K562 (cell line): ENCODE data around the gene S100A2. TPM values are rescaled to one million over a fixed set of nuclear protein-coding genes. Genes with fewer than 3 reads are reported as not detected.

Experiments
- ATF7 ChIP-seq: fragments of 450-650 bp; IDR thresholded peaks from 2 replicates; pipeline ENCODE4 v1.7.1; 2014; ENCODE audit warnings: mild to moderate bottlenecking, moderate library complexity
- CHCHD3 ChIP-seq: fragments of 250-450 bp; sonication (Bioruptor Pico); IDR thresholded peaks from 2 replicates; pipeline ENCODE4 v2.1.2; 2022; ENCODE audit warnings: mild to moderate bottlenecking
- FOXM1 ChIP-seq, 2 experiments: fragments of 450-650 bp in 1 of 2; sonication (generic) in 1 of 2; formaldehyde crosslinking in 1 of 2; IDR thresholded peaks; 2 replicates each; pipeline versions ENCODE4 v1.6.1 to v1.9.0; 2017 to 2022; ENCODE audit warnings: low read depth in 2 of 2, mild to moderate bottlenecking in 2 of 2, missing genetic modification reagents in 1 of 2, moderate library complexity in 1 of 2
- LCOR ChIP-seq: sonication (generic); formaldehyde crosslinking; IDR thresholded peaks from 2 replicates; pipeline ENCODE4 v1.8.0; 2022; ENCODE audit warnings: mild to moderate bottlenecking, missing genetic modification reagents
- NFXL1 ChIP-seq: fragments of 450-650 bp; formaldehyde crosslinking; IDR thresholded peaks from 2 replicates; pipeline ENCODE4 v1.4.0; 2021; ENCODE audit warnings: mild to moderate bottlenecking
- POU5F1 ChIP-seq: fragments of 150-350 bp; IDR thresholded peaks from 2 replicates; pipeline ENCODE4 v1.6.1; 2014; ENCODE audit warnings: borderline replicate concordance, low read length, low read depth, mild to moderate bottlenecking; ENCODE audit not compliant: partially characterized antibody
- TAL1 ChIP-seq: fragments of 450-650 bp; IDR thresholded peaks from 2 replicates; pipeline ENCODE4 v1.6.1; 2016; ENCODE audit warnings: mild to moderate bottlenecking
- ZNF165 ChIP-seq: fragments of 250-450 bp; sonication (Bioruptor Pico); IDR thresholded peaks from 2 replicates; pipeline ENCODE4 v1.4.0; 2020; ENCODE audit warnings: borderline replicate concordance
- polyA plus RNA-seq, 8 experiments: library from polyadenylated mRNA; depleted of rRNA in 4 of 8; stranded (reverse) in 5 of 8; unstranded in 3 of 8; fragments of >200 nt; fragmentation: Nextera tagmentation in 2 of 8; fragmentation: Illumina TruSeq in 1 of 8; extraction: Ambion mirVana in 2 of 8; extraction: Trizol in 1 of 8; gene quantifications; 2 replicates each; pipeline versions ENCODE4 v1.2.1 to v1.2.3, GENCODE V29; 2011 to 2014; ENCODE audit warnings: inconsistent platforms in 1 of 8, missing spikeins in 1 of 8
- total RNA-seq, 7 experiments: library from RNA; depleted of rRNA in 6 of 7; stranded (reverse); fragments of >200 nt in 6 of 7; fragmentation: Illumina TruSeq in 2 of 7; extraction: Trizol in 2 of 7; gene quantifications; 2 replicates each; pipeline versions ENCODE4 v1.2.1 to v1.2.3, GENCODE V29; 2011 to 2021; ENCODE audit warnings: low replicate concordance in 1 of 7
- TF ChIP-seq, protein P1 (sequence below), 2 experiments: fragments of 150-350 bp in 1 of 2; IDR thresholded peaks; 2 replicates each; pipeline ENCODE4 v1.6.1; 2012 to 2016; ENCODE audit warnings: low read depth in 2 of 2, low read length in 2 of 2, mild to moderate bottlenecking in 1 of 2, moderate library complexity in 1 of 2
- TF ChIP-seq, protein P2 (sequence below): sonication (generic); formaldehyde crosslinking; IDR thresholded peaks from 2 replicates; pipeline ENCODE4 v1.8.0; 2022; ENCODE audit warnings: missing genetic modification reagents, mild to moderate bottlenecking, borderline replicate concordance
- TF ChIP-seq, protein P3 (sequence below): IDR thresholded peaks from 2 replicates; pipeline ENCODE4 v1.6.1; 2012; ENCODE audit warnings: low read depth, low read length, improper control_type of control experiment, borderline replicate concordance

S100A2 gene
- total and polyA plus RNA-seq, 9 of the 15 experiments (the other 6 are each of a cell fraction or from before 2014, with no cell fraction given), result 0.28 to 0.65 (median 0.44) TPM; not detected in 4

DNA sequence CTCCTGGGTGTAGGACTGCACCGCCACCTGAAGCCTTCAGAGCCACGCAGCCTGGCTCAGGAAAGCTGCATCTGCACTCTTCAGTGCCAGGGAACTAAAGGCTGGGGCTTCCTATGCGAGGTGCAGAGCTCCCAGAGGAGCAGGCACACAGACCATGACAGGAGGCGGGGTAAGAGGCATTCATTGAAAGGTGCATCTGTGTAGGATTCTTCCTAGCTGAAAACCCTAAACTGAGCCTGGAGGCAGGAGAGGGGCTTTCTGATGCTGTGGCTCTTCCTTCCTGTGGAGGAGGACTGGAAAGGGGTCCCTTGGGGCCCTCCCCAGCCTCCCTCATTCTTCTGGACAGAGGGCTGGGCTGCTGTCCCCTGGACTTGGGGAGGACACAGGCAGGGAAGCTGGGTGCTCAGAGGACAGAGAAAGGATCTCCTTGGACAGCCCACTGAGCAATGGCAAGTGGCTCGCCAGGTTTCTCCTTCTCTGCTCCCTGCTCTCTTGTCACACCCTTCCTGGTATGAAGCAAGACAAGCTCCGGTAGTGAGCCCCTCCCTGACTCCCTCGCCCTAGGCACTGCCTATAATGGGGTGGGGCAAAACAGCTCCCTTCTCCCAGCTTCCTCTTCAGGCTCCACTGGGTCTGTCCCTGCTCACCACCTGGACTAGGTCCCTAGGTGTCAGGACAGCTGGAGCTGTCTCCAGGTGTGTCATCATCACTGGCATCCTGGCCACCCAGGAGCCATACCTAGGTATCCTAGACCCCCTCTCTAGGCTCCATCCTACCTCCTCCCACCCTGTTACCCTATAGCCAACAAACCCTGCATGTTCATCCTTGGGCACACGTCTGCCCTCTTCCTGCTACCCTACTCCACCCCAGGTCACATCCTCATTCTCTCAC lies 49.9 kb downstream of the S100A2 start (continued):
- TF ChIP-seq LCOR (CRISPR knock-in tag), result no peak
- TF ChIP-seq ZNF165 (CRISPR knock-in tag), result no peak
- TF ChIP-seq TAL1, result no peak
- TF ChIP-seq CHCHD3 (CRISPR knock-in tag), result no peak
- TF ChIP-seq ATF7, result peak; percentile 13; the same call in 1 of the 2 replicates
- TF ChIP-seq POU5F1, result no peak
- no peak for TF ChIP-seq FOXM1 (IDR thresholded peaks at IDR 0.05; ENCODE audit: low read depth)
- TF ChIP-seq FOXM1 (CRISPR knock-in tag; IDR thresholded peaks at IDR 0.05; ENCODE audit: low read depth), result no peak
- TF ChIP-seq, protein P1, sequence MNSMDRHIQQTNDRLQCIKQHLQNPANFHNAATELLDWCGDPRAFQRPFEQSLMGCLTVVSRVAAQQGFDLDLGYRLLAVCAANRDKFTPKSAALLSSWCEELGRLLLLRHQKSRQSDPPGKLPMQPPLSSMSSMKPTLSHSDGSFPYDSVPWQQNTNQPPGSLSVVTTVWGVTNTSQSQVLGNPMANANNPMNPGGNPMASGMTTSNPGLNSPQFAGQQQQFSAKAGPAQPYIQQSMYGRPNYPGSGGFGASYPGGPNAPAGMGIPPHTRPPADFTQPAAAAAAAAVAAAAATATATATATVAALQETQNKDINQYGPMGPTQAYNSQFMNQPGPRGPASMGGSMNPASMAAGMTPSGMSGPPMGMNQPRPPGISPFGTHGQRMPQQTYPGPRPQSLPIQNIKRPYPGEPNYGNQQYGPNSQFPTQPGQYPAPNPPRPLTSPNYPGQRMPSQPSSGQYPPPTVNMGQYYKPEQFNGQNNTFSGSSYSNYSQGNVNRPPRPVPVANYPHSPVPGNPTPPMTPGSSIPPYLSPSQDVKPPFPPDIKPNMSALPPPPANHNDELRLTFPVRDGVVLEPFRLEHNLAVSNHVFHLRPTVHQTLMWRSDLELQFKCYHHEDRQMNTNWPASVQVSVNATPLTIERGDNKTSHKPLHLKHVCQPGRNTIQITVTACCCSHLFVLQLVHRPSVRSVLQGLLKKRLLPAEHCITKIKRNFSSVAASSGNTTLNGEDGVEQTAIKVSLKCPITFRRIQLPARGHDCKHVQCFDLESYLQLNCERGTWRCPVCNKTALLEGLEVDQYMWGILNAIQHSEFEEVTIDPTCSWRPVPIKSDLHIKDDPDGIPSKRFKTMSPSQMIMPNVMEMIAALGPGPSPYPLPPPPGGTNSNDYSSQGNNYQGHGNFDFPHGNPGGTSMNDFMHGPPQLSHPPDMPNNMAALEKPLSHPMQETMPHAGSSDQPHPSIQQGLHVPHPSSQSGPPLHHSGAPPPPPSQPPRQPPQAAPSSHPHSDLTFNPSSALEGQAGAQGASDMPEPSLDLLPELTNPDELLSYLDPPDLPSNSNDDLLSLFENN (IDR thresholded peaks at IDR 0.05; ENCODE audit: low read depth in 2 of 2, low read length in 2 of 2), result no peak
- TF ChIP-seq NFXL1, result no peak
- TF ChIP-seq, protein P2, sequence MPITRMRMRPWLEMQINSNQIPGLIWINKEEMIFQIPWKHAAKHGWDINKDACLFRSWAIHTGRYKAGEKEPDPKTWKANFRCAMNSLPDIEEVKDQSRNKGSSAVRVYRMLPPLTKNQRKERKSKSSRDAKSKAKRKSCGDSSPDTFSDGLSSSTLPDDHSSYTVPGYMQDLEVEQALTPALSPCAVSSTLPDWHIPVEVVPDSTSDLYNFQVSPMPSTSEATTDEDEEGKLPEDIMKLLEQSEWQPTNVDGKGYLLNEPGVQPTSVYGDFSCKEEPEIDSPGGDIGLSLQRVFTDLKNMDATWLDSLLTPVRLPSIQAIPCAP (CRISPR knock-in tag), result no peak
- TF ChIP-seq, protein P3, sequence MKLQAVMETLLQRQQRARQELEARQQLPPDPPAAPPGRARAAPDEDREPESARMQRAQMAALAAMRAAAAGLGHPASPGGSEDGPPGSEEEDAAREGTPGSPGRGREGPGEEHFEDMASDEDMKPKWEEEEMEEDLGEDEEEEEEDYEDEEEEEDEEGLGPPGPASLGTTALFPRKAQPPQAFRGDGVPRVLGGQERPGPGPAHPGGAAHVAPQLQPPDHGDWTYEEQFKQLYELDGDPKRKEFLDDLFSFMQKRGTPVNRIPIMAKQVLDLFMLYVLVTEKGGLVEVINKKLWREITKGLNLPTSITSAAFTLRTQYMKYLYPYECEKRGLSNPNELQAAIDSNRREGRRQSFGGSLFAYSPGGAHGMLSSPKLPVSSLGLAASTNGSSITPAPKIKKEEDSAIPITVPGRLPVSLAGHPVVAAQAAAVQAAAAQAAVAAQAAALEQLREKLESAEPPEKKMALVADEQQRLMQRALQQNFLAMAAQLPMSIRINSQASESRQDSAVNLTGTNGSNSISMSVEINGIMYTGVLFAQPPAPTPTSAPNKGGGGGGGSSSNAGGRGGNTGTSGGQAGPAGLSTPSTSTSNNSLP, result no peak
- TF ChIP-seq, all 486 proteins: peak for 11
